DND-41 (cell line): ENCODE data around the gene CDK19.

ENCODE experiments used
- ATAC-seq: fragments of 200-7000 bp; cut with Tn5 transposase; 3 replicates; pipeline ENCODE4 v1.9.1; 2021; ENCODE audit warnings: low read depth; ENCODE audit not compliant: insufficient read depth
- DNase-seq: peaks from one replicate; pipeline ENCODE4 v3.0.0-alpha.2; 2020
- H2AFZ ChIP-seq: 2 replicates; pipeline ENCODE4 v1.6.0; 2012; ENCODE audit warnings: low read depth, low read length
- H3K27ac ChIP-seq: 2 replicates; pipeline ENCODE4 v1.5.1; 2012; ENCODE audit warnings: low read length, inconsistent platforms
- H3K27me3 ChIP-seq: fragments of 200-600 bp; sonication (generic); 2 replicates; pipeline ENCODE4 v1.6.0; 2012; ENCODE audit warnings: low read length, mild to moderate bottlenecking, inconsistent platforms; ENCODE audit not compliant: insufficient read depth, poor library complexity
- H3K36me3 ChIP-seq: 2 replicates; pipeline ENCODE4 v1.5.1; 2012; ENCODE audit warnings: low read length, inconsistent platforms; ENCODE audit not compliant: insufficient read depth
- H3K4me1 ChIP-seq: 2 replicates; pipeline ENCODE4 v1.5.1; 2012; ENCODE audit warnings: mild to moderate bottlenecking, low read length; ENCODE audit not compliant: insufficient read depth
- H3K4me2 ChIP-seq: 2 replicates; pipeline ENCODE4 v1.6.0; 2012; ENCODE audit warnings: mild to moderate bottlenecking, moderate library complexity, low read length, inconsistent platforms; ENCODE audit not compliant: insufficient read depth
- H3K4me3 ChIP-seq, 2 experiments: fragments of 200-600 bp in 1 of 2; shearing (Covaris generic) in 1 of 2; 2 replicates each; pipeline ENCODE4 v1.5.1; 2012 to 2016; ENCODE audit warnings: inconsistent platforms in 2 of 2, low read length in 2 of 2, mild to moderate bottlenecking in 2 of 2, low read depth in 1 of 2, moderate library complexity in 1 of 2
- H3K79me2 ChIP-seq: 2 replicates; pipeline ENCODE4 v1.6.0; 2012; ENCODE audit warnings: low read length, inconsistent platforms; ENCODE audit not compliant: insufficient read depth
- H3K9ac ChIP-seq: 2 replicates; pipeline ENCODE4 v1.6.0; 2012; ENCODE audit warnings: low read depth, mild to moderate bottlenecking, inconsistent platforms, low read length, moderate library complexity
- H3K9me3 ChIP-seq: 2 replicates; pipeline ENCODE4 v1.5.1; 2012; ENCODE audit warnings: low read length, moderate library complexity, mild to moderate bottlenecking, inconsistent platforms; ENCODE audit not compliant: insufficient read depth, severe bottlenecking
- H4K20me1 ChIP-seq: 2 replicates; pipeline ENCODE4 v1.6.0; 2012; ENCODE audit warnings: low read length; ENCODE audit not compliant: insufficient read depth
- CTCF ChIP-seq: IDR thresholded peaks from 2 replicates; pipeline ENCODE4 v1.5.1; 2012; ENCODE audit warnings: borderline replicate concordance, low read length, moderate library complexity, mild to moderate bottlenecking; ENCODE audit not compliant: poor library complexity, severe bottlenecking; ENCODE audit errors: extremely low read depth
- EZH2 ChIP-seq: IDR thresholded peaks from 3 replicates; pipeline ENCODE4 v1.6.1; 2012; ENCODE audit warnings: borderline replicate concordance, low read depth, mild to moderate bottlenecking, moderate library complexity, low read length, inconsistent platforms; ENCODE audit not compliant: severe bottlenecking

CDK19 gene

GRCh38 chr6:110597761-110598160 is 217.5 kb downstream of the CDK19 start:
- no peak overlapping the region for H3K4me3 ChIP-seq
- H3K79me2 ChIP-seq: no peaks in the 10 kb centered on the region
- H3K4me2 ChIP-seq: no peak overlapping the region
- no peak overlapping the region for H2AFZ ChIP-seq
- DNase-seq: no peak
- no peak overlapping the region for H3K9ac ChIP-seq
- no peaks in the 10 kb centered on the region for H4K20me1 ChIP-seq
- no peaks in the 10 kb centered on the region for H3K27me3 ChIP-seq
- H3K27ac ChIP-seq: no peak overlapping the region
- TF ChIP-seq CTCF: no peak
- no peak for TF ChIP-seq EZH2
- no peak for ATAC-seq
- H3K36me3 ChIP-seq: no peaks in the 10 kb centered on the region
- H3K4me1 ChIP-seq: no peaks in the 10 kb centered on the region
- no peaks in the 10 kb centered on the region for H3K9me3 ChIP-seq

GRCh38 chr6:110596354-110596753 is 218.9 kb downstream of the CDK19 start:
- Histone ChIP-seq H3K79me2 (no peaks in the 10 kb centered on the region), H3K4me1 (no peaks in the 10 kb centered on the region), H3K9ac (no peak overlapping the region), H3K4me3 (no peak overlapping the region), H3K4me2 (no peak overlapping the region), H3K27me3 (no peaks in the 10 kb centered on the region), H3K36me3 (no peaks in the 10 kb centered on the region), H4K20me1 (no peaks in the 10 kb centered on the region), H2AFZ (no peak overlapping the region), H3K27ac (no peak overlapping the region), H3K9me3 (no peaks in the 10 kb centered on the region)
- TF ChIP-seq EZH2 (no peak), CTCF (no peak)
- DNase-seq (no peak), ATAC-seq (no peak)

DNA sequence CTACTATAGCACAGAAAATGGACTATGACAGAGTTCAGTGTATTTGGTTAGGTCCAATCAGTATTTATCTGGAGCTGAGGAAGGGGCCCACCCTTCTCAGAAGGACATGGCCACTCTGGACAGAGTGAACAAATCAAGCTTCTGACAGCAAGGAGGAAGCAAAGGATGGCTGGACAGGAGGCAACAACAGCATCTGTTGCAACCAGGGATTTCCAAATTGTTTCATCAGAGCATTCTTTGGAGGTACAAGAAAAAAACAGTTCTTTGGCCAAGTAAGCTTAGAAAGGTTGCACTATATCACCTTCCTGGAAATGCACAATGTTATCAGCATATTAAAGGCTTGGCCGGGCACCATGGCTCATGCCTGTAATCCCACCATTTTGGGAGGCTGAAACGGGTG is 220.2 kb downstream of the CDK19 start:
- H3K9ac ChIP-seq: no peak overlapping the region
- no peak overlapping the region for H3K4me3 ChIP-seq
- no peak overlapping the region for H3K4me2 ChIP-seq
- no peaks in the 10 kb centered on the region for H3K4me1 ChIP-seq
- no peaks in the 10 kb centered on the region for H3K9me3 ChIP-seq
- no peaks in the 10 kb centered on the region for H3K27me3 ChIP-seq
- TF ChIP-seq CTCF: no peak
- TF ChIP-seq EZH2: no peak
- H3K27ac ChIP-seq: no peak overlapping the region
- no peak for ATAC-seq
- DNase-seq: no peak
- no peaks in the 10 kb centered on the region for H4K20me1 ChIP-seq
- H2AFZ ChIP-seq: no peak overlapping the region
- H3K79me2 ChIP-seq: no peaks in the 10 kb centered on the region
- no peaks in the 10 kb centered on the region for H3K36me3 ChIP-seq

DNA sequence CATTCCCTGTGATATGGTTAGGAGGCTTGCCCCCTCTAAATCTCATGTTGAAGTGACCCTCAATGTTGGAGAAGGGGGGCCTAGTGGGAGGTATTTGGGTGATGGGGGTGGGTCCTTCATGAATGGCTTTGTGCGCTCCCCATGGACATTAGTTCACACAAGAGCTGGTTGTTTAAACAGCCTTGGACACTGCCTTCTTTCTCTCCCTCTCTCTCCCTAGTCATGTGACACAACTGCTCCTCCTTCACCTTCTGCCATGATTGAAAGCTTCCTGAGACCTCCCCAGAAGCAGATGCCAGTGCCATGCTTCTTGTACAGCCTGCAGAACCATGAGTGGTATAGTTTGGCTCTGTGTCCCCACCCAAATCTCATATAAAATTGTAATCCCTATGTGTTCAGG is 221.6 kb downstream of the CDK19 start:
- ATAC-seq: no peak
- Histone ChIP-seq H3K4me3 (no peak overlapping the region), H3K36me3 (no peaks in the 10 kb centered on the region)

More for the DNA sequence above, 221.6 kb downstream of the CDK19 start:
- TF ChIP-seq CTCF: no peak
- Histone ChIP-seq H3K9me3 (no peaks in the 10 kb centered on the region), H3K27ac (no peak overlapping the region), H3K79me2 (no peaks in the 10 kb centered on the region), H4K20me1 (no peaks in the 10 kb centered on the region), H3K9ac (no peak overlapping the region), H3K4me2 (no peak overlapping the region), H2AFZ (no peak overlapping the region), H3K27me3 (no peaks in the 10 kb centered on the region), H3K4me1 (no peaks in the 10 kb centered on the region)
- DNase-seq: no peak
